HEK293 (cell line): Measurements from ENCODE around the gene AARS2.
A peak's percentile ranks its signal among the peaks of the same experiment; 100 is the strongest.

Experiments
- EGR2 ChIP-seq: fragments of 450-650 bp; formaldehyde crosslinking; IDR thresholded peaks from 2 replicates; pipeline ENCODE4 v1.5.1; 2016; ENCODE audit warnings: low read depth, missing biosample characterization, missing genetic modification characterization
- MZF1 ChIP-seq: fragments of 450-650 bp; formaldehyde crosslinking; IDR thresholded peaks from 2 replicates; pipeline ENCODE4 v1.5.1; 2017; ENCODE audit warnings: missing biosample characterization, missing genetic modification characterization, borderline replicate concordance
- OVOL3 ChIP-seq: fragments of 450-650 bp; formaldehyde crosslinking; IDR thresholded peaks from 2 replicates; pipeline ENCODE4 v1.5.1; 2016; ENCODE audit warnings: missing biosample characterization, missing genetic modification characterization
- YY1 ChIP-seq: fragments of 450-650 bp; formaldehyde crosslinking; IDR thresholded peaks from 2 replicates; pipeline ENCODE4 v1.5.1; 2018; ENCODE audit warnings: missing biosample characterization, missing genetic modification characterization
- ZNF10 ChIP-seq: fragments of 450-650 bp; formaldehyde crosslinking; IDR thresholded peaks from 2 replicates; pipeline ENCODE4 v1.5.1; 2017; ENCODE audit warnings: missing biosample characterization, missing genetic modification characterization
- ZNF157 ChIP-seq: fragments of 450-650 bp; formaldehyde crosslinking; IDR thresholded peaks from 2 replicates; pipeline ENCODE4 v1.5.1; 2016; ENCODE audit warnings: missing biosample characterization, missing genetic modification characterization
- ZNF324 ChIP-seq: fragments of 450-650 bp; formaldehyde crosslinking; IDR thresholded peaks from 2 replicates; pipeline ENCODE4 v1.5.1; 2016; ENCODE audit warnings: missing biosample characterization, missing genetic modification characterization
- ZNF37A ChIP-seq: fragments of 450-650 bp; IDR thresholded peaks from 2 replicates; pipeline ENCODE4 v1.5.1; 2018; ENCODE audit warnings: missing biosample characterization, missing genetic modification characterization
- ZNF394 ChIP-seq: fragments of 450-650 bp; formaldehyde crosslinking; IDR thresholded peaks from 2 replicates; pipeline ENCODE4 v1.5.1; 2016; ENCODE audit warnings: missing biosample characterization, missing genetic modification characterization, mild to moderate bottlenecking, moderate library complexity, borderline replicate concordance
- ZNF560 ChIP-seq: fragments of 450-650 bp; formaldehyde crosslinking; IDR thresholded peaks from 2 replicates; pipeline ENCODE4 v1.5.1; 2017; ENCODE audit warnings: missing biosample characterization, missing genetic modification characterization, borderline replicate concordance
- ZNF707 ChIP-seq: fragments of 450-650 bp; formaldehyde crosslinking; IDR thresholded peaks from 2 replicates; pipeline ENCODE4 v1.5.1; 2016; ENCODE audit warnings: missing biosample characterization, missing genetic modification characterization
- ZNF776 ChIP-seq: fragments of 450-650 bp; formaldehyde crosslinking; IDR thresholded peaks from 2 replicates; pipeline ENCODE4 v1.5.0; 2017; ENCODE audit warnings: missing biosample characterization, missing genetic modification characterization, borderline replicate concordance
- TF ChIP-seq, protein P1 (sequence below): fragments of 450-650 bp; formaldehyde crosslinking; IDR thresholded peaks from 2 replicates; pipeline ENCODE4 v1.5.1; 2016; ENCODE audit warnings: missing biosample characterization, missing genetic modification characterization
- TF ChIP-seq, protein P2 (sequence below): fragments of 450-650 bp; IDR thresholded peaks from 2 replicates; pipeline ENCODE4 v1.5.1; 2018; ENCODE audit warnings: missing biosample characterization, missing genetic modification characterization
- TF ChIP-seq, protein P3 (sequence below): fragments of 450-650 bp; formaldehyde crosslinking; IDR thresholded peaks from 2 replicates; pipeline ENCODE4 v1.5.1; 2016; ENCODE audit warnings: missing biosample characterization, missing genetic modification characterization
- TF ChIP-seq, protein P4 (sequence below): fragments of 450-650 bp; formaldehyde crosslinking; conservative IDR thresholded peaks from 2 replicates; pipeline ENCODE4 v1.5.1; 2016; ENCODE audit warnings: low read depth, missing biosample characterization, missing genetic modification characterization
- TF ChIP-seq, protein P5 (sequence below): fragments of 450-650 bp; formaldehyde crosslinking; IDR thresholded peaks from 2 replicates; pipeline ENCODE4 v1.5.1; 2016; ENCODE audit warnings: missing biosample characterization, missing genetic modification characterization, borderline replicate concordance
- TF ChIP-seq, protein P6 (sequence below): fragments of 450-650 bp; formaldehyde crosslinking; IDR thresholded peaks from 2 replicates; pipeline ENCODE4 v1.5.1; 2016; ENCODE audit warnings: missing biosample characterization, missing genetic modification characterization

AARS2 gene

DNA sequence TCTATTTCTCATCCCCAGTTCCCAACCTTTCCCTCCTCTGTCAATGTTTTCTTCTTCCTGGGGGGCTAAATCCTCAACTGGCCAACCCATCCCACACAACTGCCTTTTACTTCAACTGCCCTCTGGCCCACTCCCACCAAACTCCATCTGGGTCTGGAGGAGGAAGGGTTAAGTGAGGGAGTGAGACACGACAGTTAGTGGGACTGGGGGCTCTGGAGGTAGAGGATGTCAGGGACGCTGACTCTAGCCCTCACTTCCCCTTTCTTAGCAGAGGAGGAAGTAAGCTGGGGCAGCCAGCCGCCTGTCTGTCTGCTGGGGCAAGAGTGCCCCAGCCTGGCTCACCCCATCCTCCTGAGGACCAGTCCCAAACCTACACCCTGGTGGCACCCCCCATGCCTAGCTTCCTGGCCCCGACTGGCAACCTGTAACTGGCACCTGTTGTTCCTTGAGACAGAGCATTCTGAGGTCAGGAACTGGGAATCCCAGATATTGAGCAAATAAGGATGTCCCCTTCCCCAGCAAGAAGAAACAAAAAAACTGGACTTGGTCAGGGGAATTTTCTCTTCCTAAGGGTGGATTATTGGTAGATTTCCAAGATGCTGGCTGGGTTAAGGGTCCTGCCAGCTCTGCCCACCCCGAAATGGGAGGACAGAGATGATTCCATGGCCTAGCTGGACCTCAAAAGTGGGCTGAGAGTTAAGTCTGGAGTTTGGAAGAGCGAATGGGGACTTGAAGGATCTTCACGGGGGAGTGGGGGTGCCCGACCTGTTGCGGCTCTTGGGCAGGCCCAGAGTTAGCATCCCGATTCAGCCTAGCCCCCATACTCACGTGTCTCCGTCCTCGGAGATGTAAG is 48.8 kb downstream of the AARS2 start (continued):
- TF ChIP-seq, protein P1, sequence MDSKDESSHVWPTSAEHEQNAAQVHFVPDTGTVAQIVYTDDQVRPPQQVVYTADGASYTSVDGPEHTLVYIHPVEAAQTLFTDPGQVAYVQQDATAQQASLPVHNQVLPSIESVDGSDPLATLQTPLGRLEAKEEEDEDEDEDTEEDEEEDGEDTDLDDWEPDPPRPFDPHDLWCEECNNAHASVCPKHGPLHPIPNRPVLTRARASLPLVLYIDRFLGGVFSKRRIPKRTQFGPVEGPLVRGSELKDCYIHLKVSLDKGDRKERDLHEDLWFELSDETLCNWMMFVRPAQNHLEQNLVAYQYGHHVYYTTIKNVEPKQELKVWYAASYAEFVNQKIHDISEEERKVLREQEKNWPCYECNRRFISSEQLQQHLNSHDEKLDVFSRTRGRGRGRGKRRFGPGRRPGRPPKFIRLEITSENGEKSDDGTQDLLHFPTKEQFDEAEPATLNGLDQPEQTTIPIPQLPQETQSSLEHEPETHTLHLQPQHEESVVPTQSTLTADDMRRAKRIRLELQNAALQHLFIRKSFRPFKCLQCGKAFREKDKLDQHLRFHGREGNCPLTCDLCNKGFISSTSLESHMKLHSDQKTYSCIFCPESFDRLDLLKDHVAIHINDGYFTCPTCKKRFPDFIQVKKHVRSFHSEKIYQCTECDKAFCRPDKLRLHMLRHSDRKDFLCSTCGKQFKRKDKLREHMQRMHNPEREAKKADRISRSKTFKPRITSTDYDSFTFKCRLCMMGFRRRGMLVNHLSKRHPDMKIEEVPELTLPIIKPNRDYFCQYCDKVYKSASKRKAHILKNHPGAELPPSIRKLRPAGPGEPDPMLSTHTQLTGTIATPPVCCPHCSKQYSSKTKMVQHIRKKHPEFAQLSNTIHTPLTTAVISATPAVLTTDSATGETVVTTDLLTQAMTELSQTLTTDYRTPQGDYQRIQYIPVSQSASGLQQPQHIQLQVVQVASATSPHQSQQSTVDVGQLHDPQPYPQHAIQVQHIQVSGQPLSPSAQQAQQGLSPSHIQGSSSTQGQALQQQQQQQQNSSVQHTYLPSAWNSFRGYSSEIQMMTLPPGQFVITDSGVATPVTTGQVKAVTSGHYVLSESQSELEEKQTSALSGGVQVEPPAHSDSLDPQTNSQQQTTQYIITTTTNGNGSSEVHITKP (tag by site-specific recombination): peak; percentile 47; the same call in 1 of the 2 replicates
- TF ChIP-seq, protein P2, sequence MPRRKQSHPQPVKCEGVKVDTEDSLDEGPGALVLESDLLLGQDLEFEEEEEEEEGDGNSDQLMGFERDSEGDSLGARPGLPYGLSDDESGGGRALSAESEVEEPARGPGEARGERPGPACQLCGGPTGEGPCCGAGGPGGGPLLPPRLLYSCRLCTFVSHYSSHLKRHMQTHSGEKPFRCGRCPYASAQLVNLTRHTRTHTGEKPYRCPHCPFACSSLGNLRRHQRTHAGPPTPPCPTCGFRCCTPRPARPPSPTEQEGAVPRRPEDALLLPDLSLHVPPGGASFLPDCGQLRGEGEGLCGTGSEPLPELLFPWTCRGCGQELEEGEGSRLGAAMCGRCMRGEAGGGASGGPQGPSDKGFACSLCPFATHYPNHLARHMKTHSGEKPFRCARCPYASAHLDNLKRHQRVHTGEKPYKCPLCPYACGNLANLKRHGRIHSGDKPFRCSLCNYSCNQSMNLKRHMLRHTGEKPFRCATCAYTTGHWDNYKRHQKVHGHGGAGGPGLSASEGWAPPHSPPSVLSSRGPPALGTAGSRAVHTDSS: no peak
- TF ChIP-seq ZNF37A (tag by site-specific recombination) (no peak), ZNF560 (tag by site-specific recombination) (no peak), ZNF324 (tag by site-specific recombination) (no peak), EGR2 (tag by site-specific recombination) (peak; percentile 55; the same call in 1 of the 2 replicates), ZNF10 (tag by site-specific recombination) (no peak), ZNF776 (tag by site-specific recombination) (no peak), ZNF394 (tag by site-specific recombination) (no peak), ZNF157 (tag by site-specific recombination) (no peak), YY1 (tag by site-specific recombination) (no peak), MZF1 (tag by site-specific recombination) (no peak), ZNF707 (tag by site-specific recombination) (no peak), OVOL3 (tag by site-specific recombination) (no peak)
- TF ChIP-seq, protein P3, sequence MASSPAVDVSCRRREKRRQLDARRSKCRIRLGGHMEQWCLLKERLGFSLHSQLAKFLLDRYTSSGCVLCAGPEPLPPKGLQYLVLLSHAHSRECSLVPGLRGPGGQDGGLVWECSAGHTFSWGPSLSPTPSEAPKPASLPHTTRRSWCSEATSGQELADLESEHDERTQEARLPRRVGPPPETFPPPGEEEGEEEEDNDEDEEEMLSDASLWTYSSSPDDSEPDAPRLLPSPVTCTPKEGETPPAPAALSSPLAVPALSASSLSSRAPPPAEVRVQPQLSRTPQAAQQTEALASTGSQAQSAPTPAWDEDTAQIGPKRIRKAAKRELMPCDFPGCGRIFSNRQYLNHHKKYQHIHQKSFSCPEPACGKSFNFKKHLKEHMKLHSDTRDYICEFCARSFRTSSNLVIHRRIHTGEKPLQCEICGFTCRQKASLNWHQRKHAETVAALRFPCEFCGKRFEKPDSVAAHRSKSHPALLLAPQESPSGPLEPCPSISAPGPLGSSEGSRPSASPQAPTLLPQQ (tag by site-specific recombination): no peak
- TF ChIP-seq, protein P4, sequence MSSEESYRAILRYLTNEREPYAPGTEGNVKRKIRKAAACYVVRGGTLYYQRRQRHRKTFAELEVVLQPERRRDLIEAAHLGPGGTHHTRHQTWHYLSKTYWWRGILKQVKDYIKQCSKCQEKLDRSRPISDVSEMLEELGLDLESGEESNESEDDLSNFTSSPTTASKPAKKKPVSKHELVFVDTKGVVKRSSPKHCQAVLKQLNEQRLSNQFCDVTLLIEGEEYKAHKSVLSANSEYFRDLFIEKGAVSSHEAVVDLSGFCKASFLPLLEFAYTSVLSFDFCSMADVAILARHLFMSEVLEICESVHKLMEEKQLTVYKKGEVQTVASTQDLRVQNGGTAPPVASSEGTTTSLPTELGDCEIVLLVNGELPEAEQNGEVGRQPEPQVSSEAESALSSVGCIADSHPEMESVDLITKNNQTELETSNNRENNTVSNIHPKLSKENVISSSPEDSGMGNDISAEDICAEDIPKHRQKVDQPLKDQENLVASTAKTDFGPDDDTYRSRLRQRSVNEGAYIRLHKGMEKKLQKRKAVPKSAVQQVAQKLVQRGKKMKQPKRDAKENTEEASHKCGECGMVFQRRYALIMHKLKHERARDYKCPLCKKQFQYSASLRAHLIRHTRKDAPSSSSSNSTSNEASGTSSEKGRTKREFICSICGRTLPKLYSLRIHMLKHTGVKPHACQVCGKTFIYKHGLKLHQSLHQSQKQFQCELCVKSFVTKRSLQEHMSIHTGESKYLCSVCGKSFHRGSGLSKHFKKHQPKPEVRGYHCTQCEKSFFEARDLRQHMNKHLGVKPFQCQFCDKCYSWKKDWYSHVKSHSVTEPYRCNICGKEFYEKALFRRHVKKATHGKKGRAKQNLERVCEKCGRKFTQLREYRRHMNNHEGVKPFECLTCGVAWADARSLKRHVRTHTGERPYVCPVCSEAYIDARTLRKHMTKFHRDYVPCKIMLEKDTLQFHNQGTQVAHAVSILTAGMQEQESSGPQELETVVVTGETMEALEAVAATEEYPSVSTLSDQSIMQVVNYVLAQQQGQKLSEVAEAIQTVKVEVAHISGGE (tag by site-specific recombination): no peak
- TF ChIP-seq, protein P5, sequence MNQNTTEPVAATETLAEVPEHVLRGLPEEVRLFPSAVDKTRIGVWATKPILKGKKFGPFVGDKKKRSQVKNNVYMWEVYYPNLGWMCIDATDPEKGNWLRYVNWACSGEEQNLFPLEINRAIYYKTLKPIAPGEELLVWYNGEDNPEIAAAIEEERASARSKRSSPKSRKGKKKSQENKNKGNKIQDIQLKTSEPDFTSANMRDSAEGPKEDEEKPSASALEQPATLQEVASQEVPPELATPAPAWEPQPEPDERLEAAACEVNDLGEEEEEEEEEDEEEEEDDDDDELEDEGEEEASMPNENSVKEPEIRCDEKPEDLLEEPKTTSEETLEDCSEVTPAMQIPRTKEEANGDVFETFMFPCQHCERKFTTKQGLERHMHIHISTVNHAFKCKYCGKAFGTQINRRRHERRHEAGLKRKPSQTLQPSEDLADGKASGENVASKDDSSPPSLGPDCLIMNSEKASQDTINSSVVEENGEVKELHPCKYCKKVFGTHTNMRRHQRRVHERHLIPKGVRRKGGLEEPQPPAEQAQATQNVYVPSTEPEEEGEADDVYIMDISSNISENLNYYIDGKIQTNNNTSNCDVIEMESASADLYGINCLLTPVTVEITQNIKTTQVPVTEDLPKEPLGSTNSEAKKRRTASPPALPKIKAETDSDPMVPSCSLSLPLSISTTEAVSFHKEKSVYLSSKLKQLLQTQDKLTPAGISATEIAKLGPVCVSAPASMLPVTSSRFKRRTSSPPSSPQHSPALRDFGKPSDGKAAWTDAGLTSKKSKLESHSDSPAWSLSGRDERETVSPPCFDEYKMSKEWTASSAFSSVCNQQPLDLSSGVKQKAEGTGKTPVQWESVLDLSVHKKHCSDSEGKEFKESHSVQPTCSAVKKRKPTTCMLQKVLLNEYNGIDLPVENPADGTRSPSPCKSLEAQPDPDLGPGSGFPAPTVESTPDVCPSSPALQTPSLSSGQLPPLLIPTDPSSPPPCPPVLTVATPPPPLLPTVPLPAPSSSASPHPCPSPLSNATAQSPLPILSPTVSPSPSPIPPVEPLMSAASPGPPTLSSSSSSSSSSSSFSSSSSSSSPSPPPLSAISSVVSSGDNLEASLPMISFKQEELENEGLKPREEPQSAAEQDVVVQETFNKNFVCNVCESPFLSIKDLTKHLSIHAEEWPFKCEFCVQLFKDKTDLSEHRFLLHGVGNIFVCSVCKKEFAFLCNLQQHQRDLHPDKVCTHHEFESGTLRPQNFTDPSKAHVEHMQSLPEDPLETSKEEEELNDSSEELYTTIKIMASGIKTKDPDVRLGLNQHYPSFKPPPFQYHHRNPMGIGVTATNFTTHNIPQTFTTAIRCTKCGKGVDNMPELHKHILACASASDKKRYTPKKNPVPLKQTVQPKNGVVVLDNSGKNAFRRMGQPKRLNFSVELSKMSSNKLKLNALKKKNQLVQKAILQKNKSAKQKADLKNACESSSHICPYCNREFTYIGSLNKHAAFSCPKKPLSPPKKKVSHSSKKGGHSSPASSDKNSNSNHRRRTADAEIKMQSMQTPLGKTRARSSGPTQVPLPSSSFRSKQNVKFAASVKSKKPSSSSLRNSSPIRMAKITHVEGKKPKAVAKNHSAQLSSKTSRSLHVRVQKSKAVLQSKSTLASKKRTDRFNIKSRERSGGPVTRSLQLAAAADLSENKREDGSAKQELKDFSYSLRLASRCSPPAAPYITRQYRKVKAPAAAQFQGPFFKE (tag by site-specific recombination): no peak
- TF ChIP-seq, protein P6, sequence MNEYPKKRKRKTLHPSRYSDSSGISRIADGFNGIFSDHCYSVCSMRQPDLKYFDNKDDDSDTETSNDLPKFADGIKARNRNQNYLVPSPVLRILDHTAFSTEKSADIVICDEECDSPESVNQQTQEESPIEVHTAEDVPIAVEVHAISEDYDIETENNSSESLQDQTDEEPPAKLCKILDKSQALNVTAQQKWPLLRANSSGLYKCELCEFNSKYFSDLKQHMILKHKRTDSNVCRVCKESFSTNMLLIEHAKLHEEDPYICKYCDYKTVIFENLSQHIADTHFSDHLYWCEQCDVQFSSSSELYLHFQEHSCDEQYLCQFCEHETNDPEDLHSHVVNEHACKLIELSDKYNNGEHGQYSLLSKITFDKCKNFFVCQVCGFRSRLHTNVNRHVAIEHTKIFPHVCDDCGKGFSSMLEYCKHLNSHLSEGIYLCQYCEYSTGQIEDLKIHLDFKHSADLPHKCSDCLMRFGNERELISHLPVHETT (tag by site-specific recombination): no peak
